Activated CD4-positive, alpha-beta T cell treated with anti-CD3 and anti-CD28 coated beads for 4 hours (primary cell): ENCODE results near the gene MRPS6.

Experiments used
- DNase-seq, 2 donors: peaks; one replicate each; pipeline ENCODE4 v3.0.0-alpha.2; 2020

Gene MRPS6

DNA sequence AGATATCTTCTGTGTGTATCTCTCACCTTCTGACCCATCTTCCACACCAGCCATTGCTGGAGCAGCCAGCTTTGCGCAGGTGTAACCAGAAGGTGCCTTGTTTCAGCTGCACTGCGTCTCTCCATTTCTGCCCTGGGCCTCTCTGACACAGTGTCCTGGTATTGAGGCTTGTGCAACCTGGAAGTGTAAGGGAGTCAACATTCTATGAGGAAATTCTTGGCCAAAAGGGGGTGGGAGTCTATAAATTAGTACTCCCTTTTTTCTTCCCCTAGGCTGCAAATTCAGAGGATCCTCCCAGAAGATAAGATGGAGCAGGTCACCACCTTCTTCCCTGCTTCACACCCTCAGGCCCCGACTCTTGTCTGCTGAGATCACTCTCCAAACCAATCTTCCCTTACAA is 109.1 kb downstream of the MRPS6 start:
- no peak for DNase-seq

DNA sequence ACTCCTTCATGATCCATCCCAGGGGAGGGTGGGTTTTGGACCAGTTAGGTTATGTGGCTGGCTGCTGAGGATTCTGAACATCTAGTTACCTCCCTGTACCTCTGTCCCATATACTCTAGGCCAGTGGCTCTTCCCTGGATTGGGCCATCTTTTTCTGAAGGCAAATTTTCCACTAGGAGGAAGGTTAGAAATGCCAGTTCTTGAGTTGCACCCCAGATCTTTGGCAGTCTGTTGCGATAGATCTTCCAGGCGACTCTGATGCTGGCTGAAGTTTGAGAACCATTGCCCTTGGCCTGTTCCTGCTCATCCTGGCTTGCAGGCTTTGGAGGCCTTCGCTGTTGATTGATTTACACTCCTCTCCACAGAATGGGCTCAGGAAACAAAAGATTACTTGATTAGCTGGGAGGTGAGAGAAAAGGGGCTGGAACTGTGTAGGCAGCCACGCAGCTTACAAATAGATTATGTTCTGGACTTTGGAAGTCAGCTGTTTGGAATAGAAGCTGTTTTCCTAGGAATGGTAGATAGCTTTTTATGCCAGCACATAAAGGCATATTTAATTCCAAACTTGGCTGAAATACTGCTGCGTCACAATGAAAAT is 110.1 kb downstream of the MRPS6 start:
- DNase-seq: no peak

GRCh38 chr21:34184232-34184631 is 110.9 kb downstream of the MRPS6 start:
- DNase-seq: no peak

DNA sequence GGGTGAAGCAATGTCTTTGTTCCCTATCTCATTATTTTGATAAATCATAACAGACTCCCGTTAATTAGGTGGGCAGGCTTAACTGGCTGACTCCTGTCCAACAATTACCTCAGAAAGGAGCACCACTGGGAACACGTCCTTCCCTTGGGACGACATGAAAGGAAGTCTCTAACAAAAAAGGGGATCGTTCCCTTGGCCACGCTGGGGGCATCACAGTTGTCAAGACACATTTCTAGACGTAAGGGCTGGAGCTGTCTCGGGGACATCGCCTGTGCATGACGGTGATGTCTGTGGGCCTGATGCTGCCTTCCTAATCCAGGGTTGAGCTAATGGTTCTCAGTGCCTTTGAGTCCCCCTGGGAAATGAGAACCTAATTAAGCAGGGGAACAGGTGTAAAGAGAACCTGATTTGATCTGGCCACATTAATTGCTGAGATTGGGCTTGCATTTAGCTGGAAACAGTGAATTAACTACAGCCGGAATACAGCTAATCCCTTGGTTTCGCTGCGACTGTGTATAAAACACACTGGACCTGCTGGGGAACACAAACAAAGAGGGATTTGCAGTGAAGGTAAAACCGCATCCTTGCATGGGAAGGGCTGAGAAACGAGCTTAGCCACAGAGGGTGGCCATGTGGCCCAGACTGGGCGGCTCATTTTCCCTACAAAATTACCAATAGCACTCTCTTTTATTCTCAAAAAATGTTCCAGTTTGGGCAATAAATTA is 111.8 kb downstream of the MRPS6 start:
- DNase-seq: no peak

DNA sequence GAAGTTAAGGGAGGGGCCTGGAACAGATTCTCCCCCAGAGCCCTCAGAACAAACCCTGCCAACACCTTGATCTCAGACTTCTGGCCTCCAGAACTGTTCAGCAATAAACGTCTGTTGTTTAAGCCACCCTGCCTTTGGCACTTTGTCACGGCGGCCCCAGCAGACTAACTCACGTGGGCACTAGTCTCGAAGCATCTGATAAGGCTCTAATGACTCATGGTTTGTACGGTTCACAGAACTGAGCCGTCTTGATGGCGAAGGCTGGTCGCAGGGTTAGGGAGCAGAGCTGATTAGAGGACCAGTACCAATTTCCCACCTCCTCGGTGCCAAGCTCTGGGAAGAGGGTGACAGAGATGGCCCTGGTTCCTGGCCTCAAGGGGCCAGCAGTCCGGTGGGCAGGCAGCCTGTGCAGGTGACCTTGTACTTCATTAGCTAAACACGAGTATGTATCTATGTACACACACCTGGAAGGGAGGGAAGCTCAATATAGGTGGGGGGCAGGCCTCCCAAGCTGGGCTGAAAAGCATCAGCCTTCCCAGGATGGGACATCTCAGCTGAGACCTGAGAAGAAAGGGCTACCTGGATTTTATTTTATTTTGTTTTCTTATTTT is 112.8 kb downstream of the MRPS6 start:
- DNase-seq: no peak

GRCh38 chr21:34187935-34188334 is 114.6 kb downstream of the MRPS6 start:
- no peak for DNase-seq

DNA sequence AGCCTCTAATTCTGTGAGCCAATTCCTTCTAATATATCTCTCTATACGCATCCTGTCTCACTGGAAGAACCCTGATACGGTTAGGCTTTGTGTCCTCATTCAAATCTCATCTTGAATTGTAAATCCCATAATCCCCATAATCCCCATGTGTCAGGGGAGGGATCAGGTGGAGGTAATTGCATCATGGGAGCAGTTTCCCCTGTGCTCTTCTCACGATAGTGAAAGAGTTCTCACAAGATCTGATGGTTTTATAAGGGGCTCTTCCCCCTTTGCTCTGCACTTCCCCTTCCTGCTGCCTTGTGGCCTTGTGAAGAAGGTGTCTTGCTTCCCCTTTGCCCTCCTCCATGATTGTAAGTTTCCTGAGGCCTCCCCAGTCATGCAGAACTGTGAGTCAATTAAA is 116.1 kb downstream of the MRPS6 start:
- DNase-seq: no peak

GRCh38 chr21:34190576-34191321 is 117.4 kb downstream of the MRPS6 start:
- DNase-seq: no peak

DNA sequence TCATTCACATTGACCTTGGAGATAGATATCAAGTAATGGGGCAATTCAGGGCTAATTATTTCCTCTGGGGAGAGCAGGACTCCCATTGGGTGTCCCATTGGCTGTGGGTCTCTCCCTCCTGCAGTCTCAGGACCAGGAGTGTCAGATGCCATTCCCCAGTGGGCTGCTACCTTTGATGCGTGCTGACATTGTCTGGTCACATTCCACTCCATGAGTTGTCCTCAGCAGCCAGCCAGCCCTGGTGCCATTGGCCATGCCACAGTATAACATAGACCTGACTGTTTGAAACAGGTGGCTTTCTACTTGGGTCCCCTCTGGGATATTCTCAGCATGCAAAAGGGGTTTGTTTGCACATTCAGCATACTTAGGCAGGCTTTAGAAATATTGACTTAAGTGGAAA is 118.5 kb downstream of the MRPS6 start:
- DNase-seq: no peak
